Smooth muscle cell (in vitro differentiated cells): ENCODE results near the gene UPK1B. TPM values are rescaled to one million over a fixed set of nuclear protein-coding genes. Genes with fewer than 3 reads are reported as not detected.
"Not testable (repeated sequence)": the region's sequence is repeated elsewhere in the genome, so short reads cannot be mapped to it uniquely, and the experiment has no call there.

ENCODE experiments used
- DNase-seq: peaks from one replicate; lab custom pipeline; 2025; ENCODE audit not compliant: unreplicated experiment; lab: John Stamatoyannopoulos, UW
- H2AFZ ChIP-seq: fragments of 200-600 bp; sonication (generic); 2 replicates; pipeline ENCODE4 v1.6.0; 2016; ENCODE audit warnings: antibody characterized with exemption, low read depth, mild to moderate bottlenecking
- H3F3A ChIP-seq: fragments of 200-600 bp; sonication (generic); 2 replicates; pipeline ENCODE4 v1.6.0; 2017; ENCODE audit warnings: antibody characterized with exemption, low read depth
- H3K27ac ChIP-seq: fragments of 200-600 bp; sonication (generic); 2 replicates; pipeline ENCODE4 v1.5.1; 2016; ENCODE audit warnings: low read depth, mild to moderate bottlenecking
- H3K27me3 ChIP-seq: fragments of 200-600 bp; sonication (generic); 2 replicates; pipeline ENCODE4 v1.6.1; 2016; ENCODE audit warnings: low read depth, mild to moderate bottlenecking
- H3K36me3 ChIP-seq: fragments of 200-600 bp; sonication (generic); 2 replicates; pipeline ENCODE4 v1.5.1; 2016; ENCODE audit warnings: low read depth
- H3K4me1 ChIP-seq: fragments of 200-600 bp; sonication (generic); 2 replicates; pipeline ENCODE4 v1.5.1; 2016; ENCODE audit warnings: low read depth
- H3K4me2 ChIP-seq: fragments of 200-600 bp; sonication (generic); 2 replicates; pipeline ENCODE4 v1.6.0; 2016; ENCODE audit warnings: mild to moderate bottlenecking
- H3K4me3 ChIP-seq: fragments of 200-600 bp; sonication (generic); 2 replicates; pipeline ENCODE4 v1.5.1; 2016; ENCODE audit warnings: mild to moderate bottlenecking
- H3K79me2 ChIP-seq: fragments of 200-600 bp; sonication (generic); 2 replicates; pipeline ENCODE4 v1.6.0; 2016; ENCODE audit warnings: low read depth, mild to moderate bottlenecking
- H3K9ac ChIP-seq: fragments of 200-600 bp; sonication (generic); 2 replicates; pipeline ENCODE4 v1.6.0; 2016; ENCODE audit warnings: low read depth
- H3K9me3 ChIP-seq: fragments of 200-600 bp; sonication (generic); replicated peaks from 2 replicates; pipeline ENCODE4 v1.5.1; 2016; ENCODE audit warnings: low read depth
- H4K20me1 ChIP-seq: fragments of 200-600 bp; sonication (generic); 2 replicates; pipeline ENCODE4 v1.6.0; 2016; ENCODE audit warnings: low read depth
- CTCF ChIP-seq: fragments of 200-600 bp; sonication (generic); IDR thresholded peaks from 2 replicates; pipeline ENCODE4 v1.5.1; 2017; ENCODE audit warnings: borderline replicate concordance, mild to moderate bottlenecking, antibody characterized with exemption; ENCODE audit not compliant: insufficient read depth, poor library complexity, severe bottlenecking
- WGBS: methylation state at CpG from one replicate; pipeline ENCODE4 v1.1.7; 2016; ENCODE audit warnings: low lambda C conversion rate; 5-methylcytosine and 5-hydroxymethylcytosine counted together
- polyA plus RNA-seq: library from polyadenylated mRNA; unstranded; fragments of >200 nt; fragmentation: Nextera tagmentation; extraction: Ambion mirVana; gene quantifications from 2 replicates; pipeline ENCODE4 v1.2.1, GENCODE V29; 2016
- total RNA-seq: library from RNA; depleted of rRNA; stranded (reverse); fragments of >200 nt; gene quantifications from 2 replicates; pipeline ENCODE4 v1.2.3, GENCODE V29; 2014

UPK1B gene
- total and polyA plus RNA-seq, 2 experiments from 2014 or later: 1.1 to 9.1 TPM

- H3K9me3 ChIP-seq: no peaks in the 10 kb centered on the region
- H3F3A ChIP-seq: no peaks in the 10 kb centered on the region
- WGBS: 1% methylated on average over 15 of the region's 16 CpGs
- H4K20me1 ChIP-seq: peaks cover 9% of the 10 kb centered on the region
- no peak for DNase-seq
- peak overlapping the region; percentile 40 for H2AFZ ChIP-seq
- H3K4me3 ChIP-seq: peak overlapping the region; percentile 95
- peak overlapping the region; percentile 91 for H3K4me2 ChIP-seq
- H3K36me3 ChIP-seq: no peaks in the 10 kb centered on the region
- peak overlapping the region; percentile 90 for H3K9ac ChIP-seq
- peaks cover 3% of the 10 kb centered on the region for H3K4me1 ChIP-seq
- TF ChIP-seq CTCF: no peak
- H3K27me3 ChIP-seq: no peaks in the 10 kb centered on the region
- H3K27ac ChIP-seq: peak overlapping the region; percentile 86
- peaks cover 29% of the 10 kb centered on the region for H3K79me2 ChIP-seq
Observed at GRCh38 chr3:119240101-119240590, 66.7 kb downstream of the UPK1B start.

- WGBS: 3% methylated on average over 62 of the region's 70 CpGs
- Histone ChIP-seq H3K36me3 (no peaks in the 10 kb centered on the region), H3K27ac (peak within 1 kb of the TSS; percentile 86), H3K27me3 (no peaks in the 10 kb centered on the region), H3K9ac (peak within 1 kb of the TSS; percentile 90), H3K9me3 (no peaks in the 10 kb centered on the region), H4K20me1 (peaks cover 9% of the 10 kb centered on the region), H3K4me2 (peak within 1 kb of the TSS; percentile 91), H3F3A (no peaks in the 10 kb centered on the region), H2AFZ (peak within 1 kb of the TSS; percentile 40), H3K4me3 (peak within 1 kb of the TSS; percentile 95), H3K79me2 (peaks cover 29% of the 10 kb centered on the region), H3K4me1 (peaks cover 3% of the 10 kb centered on the region)
- peak; percentile 57 for DNase-seq
- TF ChIP-seq CTCF: no peak
Observed at GRCh38 chr3:119240591-119241434, 67.4 kb downstream of the UPK1B start, which contains the start of gene B4GALT4. B4GALT4 (minus strand) TSS chr3:119240878; CDS start chr3:119230099, 10,779 bp downstream.

DNA sequence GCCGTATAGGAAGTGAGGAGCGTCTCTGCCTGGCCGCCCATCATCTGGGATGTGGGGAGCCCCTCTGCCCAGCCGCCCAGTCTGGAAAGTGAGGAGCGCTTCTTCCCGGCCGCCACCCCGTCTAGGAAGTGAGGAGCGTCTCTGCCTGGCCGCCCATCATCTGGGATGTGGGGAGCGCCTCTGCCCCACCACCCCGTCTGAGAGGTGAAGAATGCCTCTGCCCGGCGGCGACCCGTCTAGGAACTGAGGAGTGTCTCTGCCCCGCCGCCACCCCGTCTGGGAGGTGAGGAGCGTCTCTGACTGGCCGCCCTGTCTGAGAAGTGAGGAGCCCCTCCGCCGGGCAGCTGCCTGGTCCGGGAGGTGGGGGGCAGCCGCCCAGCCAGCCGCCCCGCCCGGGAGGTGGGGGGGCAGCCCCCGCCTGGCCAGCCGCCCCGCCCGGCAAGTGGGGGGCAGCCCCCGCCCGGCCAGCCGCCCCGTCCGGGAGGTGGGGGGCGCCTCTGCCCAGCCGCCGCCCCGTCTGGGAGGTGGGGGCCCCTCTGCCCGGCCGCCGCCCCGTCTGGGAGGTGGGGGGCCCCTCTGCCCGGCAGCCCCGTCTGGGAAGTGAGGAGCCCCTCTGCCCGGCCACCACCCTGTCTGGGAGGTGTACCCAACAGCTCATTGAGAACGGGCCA is 69.1 kb downstream of the UPK1B start:
- not testable (repeated sequence) for H3K9ac ChIP-seq, H3K4me3 ChIP-seq, H3K9me3 ChIP-seq, H3K4me2 ChIP-seq, DNase-seq, H3K27me3 ChIP-seq, H3K4me1 ChIP-seq, H3K36me3 ChIP-seq, H3F3A ChIP-seq, H2AFZ ChIP-seq, H3K27ac ChIP-seq, H4K20me1 ChIP-seq
- H3K79me2 ChIP-seq: peaks cover 26% of the 10 kb centered on the region
- 97% methylated on average over 24 of the region's 49 CpGs for WGBS

GRCh38 chr3:119243058-119243529 is 69.7 kb downstream of the UPK1B start:
- not testable (repeated sequence) for H3F3A ChIP-seq, H3K4me1 ChIP-seq, H3K4me3 ChIP-seq, H3K4me2 ChIP-seq, H3K9ac ChIP-seq, DNase-seq, H2AFZ ChIP-seq, H3K27ac ChIP-seq, H4K20me1 ChIP-seq, H3K9me3 ChIP-seq, H3K36me3 ChIP-seq, H3K27me3 ChIP-seq
- peaks cover 21% of the 10 kb centered on the region for H3K79me2 ChIP-seq
- WGBS: 58% methylated on average over 7 of the region's 7 CpGs
